ENCODE results near the gene KLK11. TPM values are rescaled to one million over a fixed set of nuclear protein-coding genes. Genes with fewer than 3 reads are reported as not detected.

The KLK11 gene
- total RNA-seq, 2 donors from 2014 or later: 12.5 to 24.4 TPM

DNA sequence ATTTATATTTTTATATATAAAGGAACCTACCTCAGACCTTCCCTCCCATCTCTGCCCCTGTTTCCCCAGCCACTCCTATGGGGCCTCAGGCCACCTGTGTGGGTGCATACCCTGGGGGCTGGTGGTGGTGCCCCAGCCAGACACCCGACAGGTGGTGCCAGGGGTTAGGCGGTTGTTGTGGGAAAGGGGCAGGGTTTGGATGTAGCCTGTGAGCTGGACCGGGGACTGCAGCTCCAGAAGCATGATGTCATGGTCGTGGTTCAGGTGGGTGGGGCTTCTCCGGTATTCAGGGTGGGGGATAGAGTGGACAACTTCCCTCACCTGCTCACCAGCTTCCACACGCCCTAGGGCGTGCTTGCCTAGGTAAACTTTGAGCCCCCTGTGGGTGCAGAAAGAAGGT lies 33.3 kb upstream of the KLK11 start:
- Histone ChIP-seq H3K4me1 (peaks cover 0 to 3% of the 10 kb centered on the region in 2 donors), H3K36me3 (no peaks in the 10 kb centered on the region), H3K27me3 (peaks cover 0 to 2% of the 10 kb centered on the region in 2 donors), H3K4me3 (no peak overlapping the region), H3K27ac (no peak overlapping the region), H3K9me3 (no peaks in the 10 kb centered on the region)
- DNase-seq (ENCODE audit: low spot score): no peak
- TF ChIP-seq, protein P1, sequence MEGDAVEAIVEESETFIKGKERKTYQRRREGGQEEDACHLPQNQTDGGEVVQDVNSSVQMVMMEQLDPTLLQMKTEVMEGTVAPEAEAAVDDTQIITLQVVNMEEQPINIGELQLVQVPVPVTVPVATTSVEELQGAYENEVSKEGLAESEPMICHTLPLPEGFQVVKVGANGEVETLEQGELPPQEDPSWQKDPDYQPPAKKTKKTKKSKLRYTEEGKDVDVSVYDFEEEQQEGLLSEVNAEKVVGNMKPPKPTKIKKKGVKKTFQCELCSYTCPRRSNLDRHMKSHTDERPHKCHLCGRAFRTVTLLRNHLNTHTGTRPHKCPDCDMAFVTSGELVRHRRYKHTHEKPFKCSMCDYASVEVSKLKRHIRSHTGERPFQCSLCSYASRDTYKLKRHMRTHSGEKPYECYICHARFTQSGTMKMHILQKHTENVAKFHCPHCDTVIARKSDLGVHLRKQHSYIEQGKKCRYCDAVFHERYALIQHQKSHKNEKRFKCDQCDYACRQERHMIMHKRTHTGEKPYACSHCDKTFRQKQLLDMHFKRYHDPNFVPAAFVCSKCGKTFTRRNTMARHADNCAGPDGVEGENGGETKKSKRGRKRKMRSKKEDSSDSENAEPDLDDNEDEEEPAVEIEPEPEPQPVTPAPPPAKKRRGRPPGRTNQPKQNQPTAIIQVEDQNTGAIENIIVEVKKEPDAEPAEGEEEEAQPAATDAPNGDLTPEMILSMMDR (IDR thresholded peaks at IDR 0.05): no peak

DNA sequence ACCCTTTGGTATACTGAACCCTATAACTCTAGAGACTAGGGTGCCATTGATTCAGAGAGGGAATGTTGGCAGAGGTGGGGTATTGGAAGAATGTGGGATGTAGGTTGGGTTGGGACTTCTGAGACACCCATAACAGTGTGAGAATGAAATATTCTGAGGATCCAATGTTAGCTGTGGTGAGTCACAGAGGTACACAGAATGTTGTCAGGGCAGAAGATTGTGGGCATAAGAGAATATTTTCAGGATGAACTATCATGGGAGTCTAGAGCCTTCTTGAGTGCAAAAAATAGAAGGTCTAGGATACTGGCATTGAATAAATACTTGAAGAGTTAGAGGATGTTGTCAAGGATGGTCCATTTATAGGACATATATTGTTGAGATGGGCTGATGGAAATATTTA lies 29.4 kb upstream of the KLK11 start:
- no peaks in the 10 kb centered on the region for H3K9me3 ChIP-seq
- H3K36me3 ChIP-seq: no peaks in the 10 kb centered on the region
- H3K4me1 ChIP-seq: no peaks in the 10 kb centered on the region
- no peak overlapping the region for H3K27ac ChIP-seq
- no peak overlapping the region for H3K4me3 ChIP-seq
- no peaks in the 10 kb centered on the region for H3K27me3 ChIP-seq
- TF ChIP-seq, protein P1 (IDR thresholded peaks at IDR 0.05): no peak
- no peak for DNase-seq (ENCODE audit: low spot score)

DNA sequence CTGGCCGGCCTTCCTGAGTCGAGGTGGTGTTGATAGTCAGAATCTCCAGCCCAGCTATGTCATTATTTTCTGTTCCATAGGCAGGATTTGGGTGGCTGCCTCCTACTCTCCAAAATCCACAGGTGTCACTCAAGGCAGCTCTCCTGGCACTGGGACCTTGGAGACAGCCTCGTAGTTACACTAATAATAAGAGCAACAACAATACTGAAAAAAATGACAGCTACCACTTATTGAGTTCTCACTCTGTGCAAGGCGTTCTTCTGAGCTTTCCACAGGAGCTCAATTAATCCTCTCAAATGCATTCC lies 20.6 kb upstream of the KLK11 start:
- no peaks in the 10 kb centered on the region for H3K9me3 ChIP-seq
- H3K27me3 ChIP-seq: no peaks in the 10 kb centered on the region
- no peak for DNase-seq (ENCODE audit: low spot score)
- H3K4me1 ChIP-seq: no peaks in the 10 kb centered on the region
- H3K27ac ChIP-seq: no peak overlapping the region
- TF ChIP-seq, protein P1 (IDR thresholded peaks at IDR 0.05): no peak
- H3K36me3 ChIP-seq: no peaks in the 10 kb centered on the region
- H3K4me3 ChIP-seq: no peak overlapping the region

DNA sequence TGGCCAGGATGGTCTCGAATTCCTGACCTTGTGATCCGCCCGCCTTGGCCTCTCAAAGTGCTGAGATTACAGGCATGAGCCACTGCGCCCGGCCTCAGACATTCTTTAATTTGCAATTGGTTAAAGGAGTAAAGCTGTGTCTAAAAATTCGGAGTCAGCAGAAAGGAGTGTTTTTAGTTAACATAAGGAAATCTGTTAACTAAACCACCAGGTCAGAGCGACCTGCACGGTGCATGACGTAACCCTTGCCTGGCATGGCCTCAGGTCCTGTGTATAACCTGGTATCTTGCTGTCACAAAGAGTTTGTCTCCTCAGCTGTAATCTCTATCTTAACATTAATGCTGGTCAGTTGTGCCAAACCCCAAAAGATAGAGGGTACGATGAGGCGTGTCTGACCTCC lies 17.9 kb upstream of the KLK11 start:
- no peaks in the 10 kb centered on the region for H3K27me3 ChIP-seq
- H3K4me3 ChIP-seq: no peak overlapping the region
- TF ChIP-seq, protein P1 (IDR thresholded peaks at IDR 0.05): no peak
- no peaks in the 10 kb centered on the region for H3K9me3 ChIP-seq
- H3K36me3 ChIP-seq: no peaks in the 10 kb centered on the region
- H3K27ac ChIP-seq: no peak overlapping the region
- DNase-seq (ENCODE audit: low spot score): no peak
- no peaks in the 10 kb centered on the region for H3K4me1 ChIP-seq

DNA sequence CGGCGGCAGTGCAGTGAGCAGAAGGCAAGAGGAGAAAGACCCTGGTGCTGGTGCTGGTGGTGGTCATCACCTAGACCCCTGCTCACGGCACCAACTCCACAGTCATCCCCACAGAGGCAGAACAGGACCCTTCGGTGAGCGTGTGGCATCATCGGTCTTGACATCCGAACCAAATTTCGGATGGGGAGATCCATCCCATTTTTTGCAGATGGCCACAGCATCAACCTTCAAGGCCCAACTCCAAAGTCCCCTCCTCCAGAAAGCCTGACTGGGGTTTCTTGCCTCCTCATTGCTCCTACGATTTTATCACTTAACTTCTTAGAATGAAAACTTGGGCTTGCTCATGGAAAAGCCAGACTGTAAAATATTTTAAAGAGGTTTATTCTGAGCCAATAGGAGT lies 17.1 kb upstream of the KLK11 start:
- Histone ChIP-seq H3K9me3 (no peaks in the 10 kb centered on the region), H3K4me3 (no peak overlapping the region), H3K4me1 (no peaks in the 10 kb centered on the region), H3K27ac (no peak overlapping the region), H3K36me3 (no peaks in the 10 kb centered on the region), H3K27me3 (no peaks in the 10 kb centered on the region)
- TF ChIP-seq, protein P1 (IDR thresholded peaks at IDR 0.05): no peak
- DNase-seq (ENCODE audit: low spot score): no peak

DNA sequence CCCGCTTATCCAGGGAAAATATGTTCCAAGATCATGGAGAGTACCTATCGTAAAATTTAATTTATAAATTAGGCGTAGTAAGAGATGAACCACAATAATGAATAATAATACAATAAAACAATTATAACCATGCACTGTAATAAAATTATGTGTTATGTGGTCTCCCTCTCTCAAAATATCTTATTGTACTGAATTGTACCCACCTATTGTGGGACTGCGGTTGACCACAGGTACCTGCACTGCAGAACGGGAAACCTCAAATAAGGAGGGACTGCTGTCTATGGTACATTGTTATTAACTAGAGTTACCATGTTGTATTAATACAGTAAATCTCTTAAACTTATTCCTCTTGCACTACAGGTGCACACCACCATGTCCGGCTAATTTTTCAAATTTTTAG lies 13.7 kb upstream of the KLK11 start:
- H3K9me3 ChIP-seq: no peaks in the 10 kb centered on the region
- TF ChIP-seq, protein P1 (IDR thresholded peaks at IDR 0.05): no peak
- no peaks in the 10 kb centered on the region for H3K4me1 ChIP-seq
- H3K4me3 ChIP-seq: no peak overlapping the region
- H3K36me3 ChIP-seq: no peaks in the 10 kb centered on the region
- H3K27me3 ChIP-seq: no peaks in the 10 kb centered on the region
- no peak overlapping the region for H3K27ac ChIP-seq
- DNase-seq (ENCODE audit: low spot score): no peak

Measured in right atrium auricular region (tissue), 2 donors.